Hepatocyte (in vitro differentiated cells): ENCODE data around the gene CDH4. TPM values are rescaled to one million over a fixed set of nuclear protein-coding genes. Genes with fewer than 3 reads are reported as not detected.

Source experiments
- DNase-seq: peaks from one replicate; pipeline ENCODE4 v3.0.0-alpha.2; 2016; ENCODE audit warnings: low spot score
- H2AFZ ChIP-seq: fragments of 200-600 bp; sonication (generic); 2 replicates; pipeline ENCODE4 v1.6.0; 2016; ENCODE audit warnings: antibody characterized with exemption, mild to moderate bottlenecking
- H3K27ac ChIP-seq: fragments of 200-600 bp; sonication (generic); 2 replicates; pipeline ENCODE4 v1.5.1; 2016; ENCODE audit warnings: mild to moderate bottlenecking
- H3K27me3 ChIP-seq: fragments of 200-600 bp; sonication (generic); 2 replicates; pipeline ENCODE4 v1.6.1; 2016
- H3K36me3 ChIP-seq: fragments of 200-600 bp; sonication (generic); replicated peaks from 2 replicates; pipeline ENCODE4 v1.5.1; 2016; ENCODE audit warnings: low read depth; ENCODE audit not compliant: insufficient read depth
- H3K4me1 ChIP-seq: fragments of 200-600 bp; sonication (generic); 2 replicates; pipeline ENCODE4 v1.5.1; 2016; ENCODE audit warnings: mild to moderate bottlenecking, moderate library complexity; ENCODE audit not compliant: insufficient read depth
- H3K4me2 ChIP-seq: fragments of 200-600 bp; sonication (generic); 2 replicates; pipeline ENCODE4 v1.6.0; 2016
- H3K4me3 ChIP-seq: fragments of 200-600 bp; sonication (generic); 2 replicates; pipeline ENCODE4 v1.5.1; 2016; ENCODE audit warnings: mild to moderate bottlenecking
- H3K79me2 ChIP-seq: fragments of 200-600 bp; sonication (generic); 2 replicates; pipeline ENCODE4 v1.6.0; 2017; ENCODE audit warnings: mild to moderate bottlenecking
- H3K9me2 ChIP-seq: fragments of 200-600 bp; sonication (generic); replicated peaks from 2 replicates; pipeline ENCODE4 v1.6.0; 2017; ENCODE audit warnings: mild to moderate bottlenecking; ENCODE audit not compliant: insufficient read depth
- H3K9me3 ChIP-seq: fragments of 200-600 bp; sonication (generic); 2 replicates; pipeline ENCODE4 v1.5.1; 2016; ENCODE audit warnings: low read depth, mild to moderate bottlenecking
- H4K20me1 ChIP-seq: fragments of 200-600 bp; sonication (generic); 2 replicates; pipeline ENCODE4 v1.6.0; 2016; ENCODE audit warnings: mild to moderate bottlenecking; ENCODE audit not compliant: insufficient read depth, poor library complexity, severe bottlenecking
- EZH2 ChIP-seq: fragments of 200-600 bp; sonication (generic); IDR thresholded peaks from 2 replicates; pipeline ENCODE4 v1.6.1; 2016; ENCODE audit warnings: antibody characterized with exemption, mild to moderate bottlenecking, borderline replicate concordance
- EZH2phosphoT487 ChIP-seq: fragments of 200-600 bp; sonication (generic); IDR thresholded peaks from one replicate; pipeline ENCODE4 v1.6.1; 2018; ENCODE audit warnings: antibody characterized with exemption, mild to moderate bottlenecking, low read depth, moderate library complexity; ENCODE audit not compliant: unreplicated experiment, severe bottlenecking
- WGBS: methylation state at CpG from one replicate; pipeline ENCODE4 v1.1.6; 2016; ENCODE audit warnings: low lambda C conversion rate; ENCODE audit errors: missing lambda C conversion rate; 5-methylcytosine and 5-hydroxymethylcytosine counted together
- polyA plus RNA-seq: library from polyadenylated mRNA; unstranded; fragments of >200 nt; fragmentation: Nextera tagmentation; extraction: Ambion mirVana; gene quantifications from 2 replicates; pipeline ENCODE4 v1.2.1, GENCODE V29; 2016
- total RNA-seq: library from RNA; depleted of rRNA; stranded (reverse); fragments of >200 nt; gene quantifications from 2 replicates; pipeline ENCODE4 v1.2.3, GENCODE V29; 2014
- TF ChIP-seq, protein P1 (sequence below): fragments of 200-600 bp; sonication (generic); IDR thresholded peaks from 2 replicates; pipeline ENCODE4 v1.5.1; 2016; ENCODE audit warnings: antibody characterized with exemption, mild to moderate bottlenecking; ENCODE audit not compliant: poor library complexity

Gene CDH4
- total and polyA plus RNA-seq, 2 experiments from 2014 or later: 0.53 to 0.73 TPM

DNA sequence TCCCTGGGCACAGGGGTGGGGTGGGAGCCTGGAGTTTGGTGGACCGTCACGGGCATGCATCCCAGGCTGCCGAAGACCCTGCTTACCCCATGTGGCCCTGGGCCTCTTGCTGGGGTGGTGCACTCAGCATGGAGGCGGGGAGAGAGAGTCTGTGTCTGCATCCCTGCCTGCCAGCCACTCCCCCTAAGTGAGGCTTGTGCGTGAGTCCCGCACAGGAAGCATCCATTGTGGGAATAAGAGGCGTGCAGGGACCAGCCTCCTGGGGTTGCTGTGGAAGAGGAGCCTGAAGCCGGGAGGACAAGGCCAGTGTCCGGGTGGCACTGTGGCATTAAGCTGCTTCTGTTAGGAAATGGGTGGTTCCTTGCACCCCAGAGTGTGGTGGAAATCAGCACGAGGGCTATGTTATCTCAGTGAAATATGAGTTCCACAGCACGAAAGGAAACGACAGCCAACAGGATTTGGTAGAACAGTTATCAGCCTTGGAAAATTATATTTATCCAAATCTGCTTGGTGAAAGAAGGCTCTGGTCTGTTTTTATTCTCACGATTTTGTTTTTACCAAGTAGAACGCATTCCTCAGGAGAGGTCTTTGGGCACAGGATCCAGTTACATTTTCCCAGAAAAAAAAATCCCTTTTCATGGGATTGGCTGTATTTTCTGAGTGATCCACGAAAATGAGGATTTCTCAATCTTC is 35.7 kb downstream of the CDH4 start:
- Histone ChIP-seq H3K27ac (no peak overlapping the region), H3K27me3 (no peaks in the 10 kb centered on the region), H3K9me3 (no peaks in the 10 kb centered on the region), H4K20me1 (no peaks in the 10 kb centered on the region), H3K79me2 (no peaks in the 10 kb centered on the region), H3K36me3 (no peaks in the 10 kb centered on the region), H3K4me2 (no peak overlapping the region), H2AFZ (no peak overlapping the region), H3K4me3 (no peak overlapping the region), H3K9me2 (no peaks in the 10 kb centered on the region), H3K4me1 (no peaks in the 10 kb centered on the region)
- TF ChIP-seq EZH2: no peak
- TF ChIP-seq, protein P1, sequence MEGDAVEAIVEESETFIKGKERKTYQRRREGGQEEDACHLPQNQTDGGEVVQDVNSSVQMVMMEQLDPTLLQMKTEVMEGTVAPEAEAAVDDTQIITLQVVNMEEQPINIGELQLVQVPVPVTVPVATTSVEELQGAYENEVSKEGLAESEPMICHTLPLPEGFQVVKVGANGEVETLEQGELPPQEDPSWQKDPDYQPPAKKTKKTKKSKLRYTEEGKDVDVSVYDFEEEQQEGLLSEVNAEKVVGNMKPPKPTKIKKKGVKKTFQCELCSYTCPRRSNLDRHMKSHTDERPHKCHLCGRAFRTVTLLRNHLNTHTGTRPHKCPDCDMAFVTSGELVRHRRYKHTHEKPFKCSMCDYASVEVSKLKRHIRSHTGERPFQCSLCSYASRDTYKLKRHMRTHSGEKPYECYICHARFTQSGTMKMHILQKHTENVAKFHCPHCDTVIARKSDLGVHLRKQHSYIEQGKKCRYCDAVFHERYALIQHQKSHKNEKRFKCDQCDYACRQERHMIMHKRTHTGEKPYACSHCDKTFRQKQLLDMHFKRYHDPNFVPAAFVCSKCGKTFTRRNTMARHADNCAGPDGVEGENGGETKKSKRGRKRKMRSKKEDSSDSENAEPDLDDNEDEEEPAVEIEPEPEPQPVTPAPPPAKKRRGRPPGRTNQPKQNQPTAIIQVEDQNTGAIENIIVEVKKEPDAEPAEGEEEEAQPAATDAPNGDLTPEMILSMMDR: no peak
- TF ChIP-seq EZH2phosphoT487: no peak
- DNase-seq: no peak
- 72% methylated on average over 15 of the region's 15 CpGs for WGBS

DNA sequence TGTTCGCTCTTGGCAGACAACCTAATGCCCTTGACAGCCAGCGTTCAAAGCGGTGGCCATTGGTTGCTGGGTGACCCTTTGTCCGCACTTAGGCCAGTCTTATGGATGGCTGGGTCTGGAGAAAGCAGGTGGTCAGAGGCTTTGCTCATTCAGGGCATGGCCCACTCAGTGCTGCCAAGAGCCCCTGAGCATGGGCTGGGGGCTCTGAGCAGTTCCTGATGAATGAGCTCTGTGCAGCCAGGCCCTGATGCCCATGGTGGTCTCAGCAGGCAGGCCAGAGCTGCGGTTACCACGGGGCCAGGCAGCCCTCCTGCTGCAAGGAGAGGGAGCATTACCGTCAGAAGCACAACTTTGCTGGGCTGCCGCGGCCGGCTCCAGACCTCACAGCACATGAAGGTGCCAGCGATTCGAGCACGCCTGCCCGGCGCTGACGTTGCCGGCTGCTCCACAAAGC is 36.3 kb downstream of the CDH4 start:
- H3K4me2 ChIP-seq: no peak overlapping the region
- H2AFZ ChIP-seq: no peak overlapping the region
- no peak for DNase-seq
- no peaks in the 10 kb centered on the region for H3K9me3 ChIP-seq
- no peak overlapping the region for H3K4me3 ChIP-seq
- H3K36me3 ChIP-seq: no peaks in the 10 kb centered on the region
- WGBS: 86% methylated on average over 17 of the region's 17 CpGs
- no peak overlapping the region for H3K27ac ChIP-seq
- no peaks in the 10 kb centered on the region for H3K79me2 ChIP-seq
- H4K20me1 ChIP-seq: no peaks in the 10 kb centered on the region
- TF ChIP-seq EZH2 (no peak), EZH2phosphoT487 (no peak)
- TF ChIP-seq, protein P1: no peak
- H3K27me3 ChIP-seq: no peaks in the 10 kb centered on the region
- H3K4me1 ChIP-seq: no peaks in the 10 kb centered on the region
- H3K9me2 ChIP-seq: no peaks in the 10 kb centered on the region

DNA sequence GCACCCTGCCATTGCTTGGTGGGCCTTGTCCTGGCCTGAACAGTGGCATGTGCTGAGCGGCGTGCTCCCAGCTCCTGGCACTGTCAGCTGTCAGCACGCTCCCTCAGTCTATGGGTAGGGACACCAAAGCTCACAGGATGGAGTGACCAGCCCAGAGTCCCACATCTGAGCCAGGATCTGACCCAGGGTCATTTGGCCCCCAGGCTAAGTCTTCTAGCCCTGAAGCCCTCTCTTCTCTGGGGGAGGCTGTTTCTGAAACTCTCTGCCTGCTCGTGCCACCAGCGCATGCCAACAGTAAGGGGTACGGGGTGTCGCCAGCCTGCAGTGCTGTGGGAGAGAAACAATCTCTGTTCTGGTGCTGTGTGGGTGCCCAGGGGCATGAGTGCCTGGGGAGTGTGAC is 37.1 kb downstream of the CDH4 start:
- H3K36me3 ChIP-seq: no peaks in the 10 kb centered on the region
- no peaks in the 10 kb centered on the region for H3K79me2 ChIP-seq
- H3K4me1 ChIP-seq: no peaks in the 10 kb centered on the region
- TF ChIP-seq EZH2 (no peak), EZH2phosphoT487 (no peak)
- TF ChIP-seq, protein P1: no peak
- no peaks in the 10 kb centered on the region for H3K27me3 ChIP-seq
- H4K20me1 ChIP-seq: no peaks in the 10 kb centered on the region
- H3K4me2 ChIP-seq: no peak overlapping the region
- H3K9me2 ChIP-seq: no peaks in the 10 kb centered on the region
- no peak overlapping the region for H3K4me3 ChIP-seq
- H2AFZ ChIP-seq: no peak overlapping the region
- WGBS: 84% methylated on average over 7 of the region's 7 CpGs
- no peaks in the 10 kb centered on the region for H3K9me3 ChIP-seq
- no peak for DNase-seq
- no peak overlapping the region for H3K27ac ChIP-seq
